ENCODE measurements around the gene WDHD1.
"Not testable (repeated sequence)": the region's sequence is repeated elsewhere in the genome, so short reads cannot be mapped to it uniquely, and the experiment has no call there.

GRCh38 chr14:54897809-54898555 is 128.9 kb downstream of the WDHD1 start:
- TF ChIP-seq, protein P1, sequence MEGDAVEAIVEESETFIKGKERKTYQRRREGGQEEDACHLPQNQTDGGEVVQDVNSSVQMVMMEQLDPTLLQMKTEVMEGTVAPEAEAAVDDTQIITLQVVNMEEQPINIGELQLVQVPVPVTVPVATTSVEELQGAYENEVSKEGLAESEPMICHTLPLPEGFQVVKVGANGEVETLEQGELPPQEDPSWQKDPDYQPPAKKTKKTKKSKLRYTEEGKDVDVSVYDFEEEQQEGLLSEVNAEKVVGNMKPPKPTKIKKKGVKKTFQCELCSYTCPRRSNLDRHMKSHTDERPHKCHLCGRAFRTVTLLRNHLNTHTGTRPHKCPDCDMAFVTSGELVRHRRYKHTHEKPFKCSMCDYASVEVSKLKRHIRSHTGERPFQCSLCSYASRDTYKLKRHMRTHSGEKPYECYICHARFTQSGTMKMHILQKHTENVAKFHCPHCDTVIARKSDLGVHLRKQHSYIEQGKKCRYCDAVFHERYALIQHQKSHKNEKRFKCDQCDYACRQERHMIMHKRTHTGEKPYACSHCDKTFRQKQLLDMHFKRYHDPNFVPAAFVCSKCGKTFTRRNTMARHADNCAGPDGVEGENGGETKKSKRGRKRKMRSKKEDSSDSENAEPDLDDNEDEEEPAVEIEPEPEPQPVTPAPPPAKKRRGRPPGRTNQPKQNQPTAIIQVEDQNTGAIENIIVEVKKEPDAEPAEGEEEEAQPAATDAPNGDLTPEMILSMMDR (IDR thresholded peaks at IDR 0.05; ENCODE audit: control extremely low read depth in 1 of 3, insufficient read depth in 1 of 3, low read depth in 1 of 3, low read length in 3 of 3) = not testable (repeated sequence)
- not testable (repeated sequence) for TF ChIP-seq NRF1 (IDR thresholded peaks at IDR 0.05; ENCODE audit: low read depth, low read length); CHD2 (IDR thresholded peaks at IDR 0.05; ENCODE audit: low read length); YY1 (IDR thresholded peaks at IDR 0.05; ENCODE audit: low read depth, low read length)

Measured in H1 (cell line).